NCI-H82 treated with DMSO at 0.1 percent for 48 hours (cell line): Measurements from ENCODE around the gene CISD3.

ENCODE experiments used
- DNase-seq: peaks from one replicate; lab custom pipeline; 2025; ENCODE audit not compliant: unreplicated experiment; lab: John Stamatoyannopoulos, UW

CISD3 gene

GRCh38 chr17:38727736-38728135 lies 2.4 kb upstream of the CISD3 start:
- DNase-seq, result no peak

- no peak for DNase-seq
Observed at GRCh38 chr17:38728290-38728831, 1.8 kb upstream of the CISD3 start.

GRCh38 chr17:38729368-38729885 lies 714 bp upstream of the CISD3 start:
- no peak for DNase-seq

- no peak for DNase-seq
Observed at GRCh38 chr17:38730526-38731379, 612 bp downstream of the CISD3 start.

- DNase-seq, result no peak
Observed at GRCh38 chr17:38731526-38732294, 1.6 kb downstream of the CISD3 start.

GRCh38 chr17:38732376-38733281 lies 2.5 kb downstream of the CISD3 start:
- no peak for DNase-seq

GRCh38 chr17:38733282-38733981 lies 3.3 kb downstream of the CISD3 start:
- no peak for DNase-seq

- no peak for DNase-seq
Observed at GRCh38 chr17:38733982-38734973, 4.1 kb downstream of the CISD3 start.

GRCh38 chr17:38735161-38735997 lies 5.2 kb downstream of the CISD3 start:
- DNase-seq, result peak; percentile 18

GRCh38 chr17:38738007-38738662 lies 8.0 kb downstream of the CISD3 start:
- no peak for DNase-seq

- DNase-seq, result no peak
Observed at GRCh38 chr17:38738686-38739085, 8.5 kb downstream of the CISD3 start.

- no peak for DNase-seq
Observed at GRCh38 chr17:38739305-38739704, 9.2 kb downstream of the CISD3 start.

- DNase-seq, result no peak
Observed at GRCh38 chr17:38740044-38740443, 9.9 kb downstream of the CISD3 start.

- DNase-seq, result no peak
Observed at GRCh38 chr17:38740806-38741205, 10.7 kb downstream of the CISD3 start.

GRCh38 chr17:38741461-38741860 lies 11.3 kb downstream of the CISD3 start:
- DNase-seq, result no peak

- no peak for DNase-seq
Observed at GRCh38 chr17:38741921-38742410, 11.8 kb downstream of the CISD3 start.
